Measurements from ENCODE around the gene CDC42BPG. TPM values are rescaled to one million over a fixed set of nuclear protein-coding genes. Genes with fewer than 3 reads are reported as not detected.

The CDC42BPG gene
- total RNA-seq, 1 experiment from 2014 or later, result 3.7 TPM

- no TSS peak for BruUV-seq (replicated peaks)
- Mint-ChIP-seq H3K27ac (ENCODE audit: low read depth, unreplicated experiment) (peak overlapping the region; percentile 86), H3K4me1 (ENCODE audit: insufficient read depth, unreplicated experiment) (peaks cover 28% of the 10 kb centered on the region), H3K36me3 (ENCODE audit: insufficient read depth, unreplicated experiment) (peaks cover 27% of the 10 kb centered on the region), H3K27me3 (ENCODE audit: insufficient read depth, unreplicated experiment) (no peaks in the 10 kb centered on the region), H3K9me3 (ENCODE audit: unreplicated experiment) (no peaks in the 10 kb centered on the region), H3K4me3 (ENCODE audit: unreplicated experiment) (peak overlapping the region; percentile 65)
- TF ChIP-seq CTCF (IDR thresholded peaks at IDR 0.05; ENCODE audit: unreplicated experiment), result no peak
- CTCF ChIA-PET, result interaction anchor here (0.7 to 15.7 kb wide), 7 partner anchors 9 to 318 kb away, joined by 3 to 286 read pairs (median 5); partner anchors contain the start of gene EHD1
- DNase-seq (ENCODE audit: unreplicated experiment), result peak; percentile 97
- POLR2A ChIA-PET, result interaction anchor here (0.6 to 7.8 kb wide), 9 partner anchors 9 to 240 kb away, joined by 3 to 79 read pairs (median 8); partner anchors contain the start of genes ARL2 and EHD1
- intact Hi-C loops (cut with micrococcal nuclease), result no loop called here
These were observed 12.2 kb upstream of the CDC42BPG start for GRCh38 chr11:64856382-64857227.

- CTCF ChIA-PET, result interaction anchor here (0.6 to 15.7 kb wide), 9 partner anchors 8 to 319 kb away, joined by 3 to 286 read pairs (median 5); partner anchors contain the start of gene EHD1
- peak overlapping the region; percentile 86 for H3K27ac Mint-ChIP-seq (ENCODE audit: low read depth, unreplicated experiment)
- POLR2A ChIA-PET, result interaction anchor here (0.9 to 7.8 kb wide), 13 partner anchors 8 to 241 kb away, joined by 3 to 79 read pairs (median 6); partner anchors contain the start of genes ARL2, EHD1 and SF1
- intact Hi-C loops (cut with micrococcal nuclease), result loop anchor here (1.0 to 2.0 kb wide), 2 partner anchors 23 to 69 kb away; partner anchors contain the start of genes EHD1 and PPP2R5B
- H3K9me3 Mint-ChIP-seq (ENCODE audit: unreplicated experiment), result no peaks in the 10 kb centered on the region
- DNase-seq (ENCODE audit: unreplicated experiment), result no peak
- no TSS peak for BruUV-seq (replicated peaks)
- H3K4me3 Mint-ChIP-seq (ENCODE audit: unreplicated experiment), result peak overlapping the region; percentile 65
- H3K4me1 Mint-ChIP-seq (ENCODE audit: insufficient read depth, unreplicated experiment), result peaks cover 28% of the 10 kb centered on the region
- TF ChIP-seq CTCF (IDR thresholded peaks at IDR 0.05; ENCODE audit: unreplicated experiment), result no peak
- peaks cover 27% of the 10 kb centered on the region for H3K36me3 Mint-ChIP-seq (ENCODE audit: insufficient read depth, unreplicated experiment)
- no peaks in the 10 kb centered on the region for H3K27me3 Mint-ChIP-seq (ENCODE audit: insufficient read depth, unreplicated experiment)
These were observed 11.3 kb upstream of the CDC42BPG start for GRCh38 chr11:64855596-64856304.

GRCh38 chr11:64854534-64855502, 10.4 kb upstream of the CDC42BPG start:
- Mint-ChIP-seq H3K9me3 (ENCODE audit: unreplicated experiment) (no peaks in the 10 kb centered on the region), H3K27me3 (ENCODE audit: insufficient read depth, unreplicated experiment) (no peaks in the 10 kb centered on the region), H3K27ac (ENCODE audit: low read depth, unreplicated experiment) (peak overlapping the region; percentile 86), H3K4me3 (ENCODE audit: unreplicated experiment) (peak overlapping the region; percentile 54), H3K4me1 (ENCODE audit: insufficient read depth, unreplicated experiment) (peaks cover 28% of the 10 kb centered on the region), H3K36me3 (ENCODE audit: insufficient read depth, unreplicated experiment) (peaks cover 25% of the 10 kb centered on the region)
- peak; percentile 97 for DNase-seq (ENCODE audit: unreplicated experiment)
- CTCF ChIA-PET, result interaction anchor here (0.6 to 15.7 kb wide), 8 partner anchors 12 to 586 kb away, joined by 3 to 286 read pairs (median 3); partner anchors contain the start of gene EHD1
- POLR2A ChIA-PET, result interaction anchor here (0.5 to 7.8 kb wide), 15 partner anchors 9 to 530 kb away, joined by 3 to 79 read pairs (median 4); partner anchors contain the start of genes ARL2, CDC42BPG, EHD1 and SF1
- BruUV-seq (replicated peaks), result no TSS peak
- intact Hi-C loops (cut with micrococcal nuclease), result loop anchor here (1.0 to 2.0 kb wide), 2 partner anchors 23 to 70 kb away; partner anchors contain the start of genes EHD1 and PPP2R5B
- no peak for TF ChIP-seq CTCF (IDR thresholded peaks at IDR 0.05; ENCODE audit: unreplicated experiment)

All from MCF 10A (cell line).